Ectodermal cell (in vitro differentiated cells): Measurements from ENCODE around the gene AFAP1L2.
A peak's percentile ranks its signal among the peaks of the same experiment; 100 is the strongest.
"Not testable (repeated sequence)": the region's sequence is repeated elsewhere in the genome, so short reads cannot be mapped to it uniquely, and the experiment has no call there.

Source experiments
- H3K27ac ChIP-seq: 2 replicates; pipeline ENCODE4 v1.7.0; 2013; ENCODE audit warnings: mild to moderate bottlenecking, low read depth, low read length; ENCODE audit not compliant: insufficient read depth, poor library complexity, severe bottlenecking
- H3K27me3 ChIP-seq: 2 replicates; pipeline ENCODE4 v1.7.0; 2013; ENCODE audit warnings: mild to moderate bottlenecking, low read length; ENCODE audit not compliant: insufficient read depth, control insufficient read depth, poor library complexity, severe bottlenecking
- H3K36me3 ChIP-seq: one replicate; pipeline ENCODE4 v1.7.0; 2013; ENCODE audit warnings: low read length; ENCODE audit not compliant: control insufficient read depth, insufficient read depth
- H3K4me1 ChIP-seq: one replicate; pipeline ENCODE4 v1.7.0; 2013; ENCODE audit warnings: low read length; ENCODE audit not compliant: control insufficient read depth, insufficient read depth
- H3K4me3 ChIP-seq: 2 replicates; pipeline ENCODE4 v1.7.0; 2013; ENCODE audit warnings: low read depth, low read length, control low read depth; ENCODE audit not compliant: insufficient read depth
- H3K9me3 ChIP-seq: 2 replicates; pipeline ENCODE4 v1.7.0; 2013; ENCODE audit warnings: mild to moderate bottlenecking, low read length, moderate library complexity; ENCODE audit not compliant: control insufficient read depth
- WGBS, 2 experiments: methylation state at CpG; one replicate each; pipeline ENCODE4 v1.1.7; 2013; ENCODE audit warnings: missing lambda C conversion rate in 2 of 2; 5-methylcytosine and 5-hydroxymethylcytosine counted together

The AFAP1L2 gene

DNA sequence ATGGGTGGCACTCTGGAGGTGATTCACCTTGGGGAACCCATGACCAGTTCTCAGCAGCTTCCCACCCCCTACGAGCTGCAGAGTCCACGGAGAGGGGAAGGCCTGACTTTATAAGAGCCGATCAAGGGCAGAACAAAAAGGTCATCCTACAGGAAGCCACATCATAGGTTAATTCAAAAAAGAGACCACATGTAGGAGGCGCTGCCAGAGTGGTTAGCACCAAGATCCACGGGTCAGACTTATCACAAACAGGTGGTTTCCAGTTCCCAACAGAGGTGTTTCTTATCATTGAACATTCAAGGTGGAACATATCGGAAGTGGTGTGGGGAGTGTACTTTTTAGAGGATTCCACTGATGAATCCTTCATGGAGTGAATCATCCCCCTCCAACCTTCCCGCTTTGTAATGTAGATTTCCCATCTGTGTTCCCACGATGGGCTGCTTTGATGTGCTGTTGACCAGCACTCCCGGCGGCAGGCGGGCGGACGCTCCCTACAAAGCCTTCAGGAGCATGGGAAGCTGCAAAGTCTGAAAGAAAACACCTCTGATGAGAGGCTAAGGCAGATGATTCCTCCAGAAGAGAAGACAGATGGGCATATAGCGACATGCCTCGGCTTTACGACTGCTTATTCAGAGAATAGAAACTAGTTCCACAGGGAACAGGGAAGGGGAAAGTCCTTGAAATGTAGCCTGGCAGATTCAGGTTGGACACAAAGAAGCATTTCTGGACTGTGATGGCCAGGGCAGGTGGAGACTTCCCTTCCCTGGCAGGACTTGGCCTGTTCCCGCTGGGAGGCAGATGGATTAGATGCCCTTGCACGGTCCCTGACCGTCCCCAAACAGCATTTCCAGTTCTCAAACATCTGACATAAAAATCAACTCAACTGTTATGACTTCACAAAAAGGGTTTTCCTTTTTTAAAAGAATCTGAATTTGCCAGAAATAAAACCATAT, 66.5 kb downstream of the AFAP1L2 start:
- no peaks in the 10 kb centered on the region for H3K27me3 ChIP-seq
- H3K4me1 ChIP-seq: peaks cover 20% of the 10 kb centered on the region
- H3K4me3 ChIP-seq: no peak overlapping the region
- no peaks in the 10 kb centered on the region for H3K36me3 ChIP-seq
- H3K9me3 ChIP-seq: no peaks in the 10 kb centered on the region
- 34% methylated on average over 19 of the region's 19 CpGs for WGBS, 2 experiments
- H3K27ac ChIP-seq: peak overlapping the region; percentile 17

DNA sequence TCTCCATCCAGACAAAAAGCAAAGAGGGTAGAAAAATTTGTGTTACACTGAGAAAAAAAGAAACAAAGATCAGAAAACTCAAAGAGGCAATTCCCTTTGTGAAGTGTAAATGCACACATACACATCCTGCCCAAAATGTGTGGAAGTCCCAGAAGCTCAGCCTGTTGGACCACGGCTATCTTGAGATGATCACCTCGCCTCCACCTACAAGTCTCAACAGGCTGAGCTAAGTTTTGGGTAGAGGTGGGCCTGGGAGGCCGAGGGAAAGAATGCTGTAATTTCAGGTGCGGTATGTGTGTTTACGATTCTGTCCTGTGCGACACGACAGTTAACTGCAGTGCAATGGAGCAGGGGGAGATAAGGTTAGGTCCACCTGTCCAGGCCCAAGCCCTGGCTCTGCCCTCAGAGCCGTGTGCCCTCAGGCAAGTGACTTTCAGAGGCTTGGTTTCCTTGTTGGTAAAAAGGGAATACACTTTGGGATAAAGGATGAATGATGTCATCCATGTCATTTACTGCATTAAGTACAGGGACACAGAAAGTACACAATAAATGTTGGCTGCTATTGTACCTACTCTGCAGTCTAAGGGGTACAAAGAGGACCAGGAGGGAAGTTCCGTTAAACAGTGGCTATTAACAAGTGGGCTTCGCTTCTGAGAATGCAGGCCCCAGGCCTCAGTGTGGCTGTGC, 67.3 kb downstream of the AFAP1L2 start:
- Histone ChIP-seq H3K4me3 (no peak overlapping the region), H3K27ac (no peak overlapping the region)

DNA sequence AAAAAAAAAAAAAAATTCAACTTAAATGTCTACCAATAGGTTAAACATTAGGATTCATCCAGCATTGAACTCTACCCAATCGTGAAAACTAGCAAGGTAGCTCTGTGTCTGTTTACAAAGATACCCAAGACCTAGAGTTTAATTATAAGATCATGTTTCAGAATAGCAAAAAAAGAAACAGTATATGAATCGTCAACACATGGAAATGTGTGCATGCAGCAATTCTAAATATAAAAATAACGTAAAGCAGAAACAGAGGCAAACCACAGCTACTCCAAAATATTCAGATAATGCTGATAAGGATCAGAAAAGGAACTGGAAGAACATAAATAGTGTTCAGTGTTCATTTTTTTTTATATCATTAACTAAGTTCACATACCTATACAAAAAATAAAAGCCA, 68.7 kb downstream of the AFAP1L2 start:
- Histone ChIP-seq H3K9me3 (no peaks in the 10 kb centered on the region), H3K27me3 (no peaks in the 10 kb centered on the region), H3K36me3 (no peaks in the 10 kb centered on the region), H3K27ac (no peak overlapping the region), H3K4me3 (no peak overlapping the region), H3K4me1 (peaks cover 20% of the 10 kb centered on the region)
- WGBS, 2 experiments: 90 to 97% methylated on average over 2 to 3 of the region's 3 CpGs

More for the DNA sequence above, 67.3 kb downstream of the AFAP1L2 start:
- Histone ChIP-seq H3K4me1 (peaks cover 20% of the 10 kb centered on the region), H3K9me3 (no peaks in the 10 kb centered on the region), H3K36me3 (no peaks in the 10 kb centered on the region), H3K27me3 (no peaks in the 10 kb centered on the region)
- WGBS, 2 experiments: 88 to 90% methylated on average over 10 of the region's 10 CpGs

DNA sequence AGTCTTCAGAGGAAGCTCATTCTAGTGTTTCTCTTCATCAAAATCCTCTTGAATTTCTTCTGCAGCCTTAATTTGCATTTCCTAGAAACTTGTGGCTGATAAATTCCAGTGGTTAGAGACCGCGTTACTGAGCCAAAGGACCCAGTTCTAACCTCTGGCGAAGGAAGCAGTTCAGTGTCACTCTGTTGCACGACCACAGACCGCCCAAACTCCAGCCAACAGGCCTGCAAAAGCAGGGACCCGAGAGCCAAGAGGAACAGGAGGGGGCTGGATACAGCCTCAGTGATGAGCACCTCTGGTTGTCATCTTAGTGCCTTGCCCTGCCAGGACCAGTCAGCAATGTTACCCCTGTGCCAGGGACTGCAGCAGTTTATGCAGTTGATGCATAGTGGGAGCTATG, 70.0 kb downstream of the AFAP1L2 start:
- H3K27me3 ChIP-seq: no peaks in the 10 kb centered on the region
- no peak overlapping the region for H3K4me3 ChIP-seq
- 82% methylated on average over 6 of the region's 6 CpGs for WGBS, 2 experiments
- H3K4me1 ChIP-seq: peaks cover 29% of the 10 kb centered on the region
- no peaks in the 10 kb centered on the region for H3K36me3 ChIP-seq
- H3K9me3 ChIP-seq: no peaks in the 10 kb centered on the region
- no peak overlapping the region for H3K27ac ChIP-seq

DNA sequence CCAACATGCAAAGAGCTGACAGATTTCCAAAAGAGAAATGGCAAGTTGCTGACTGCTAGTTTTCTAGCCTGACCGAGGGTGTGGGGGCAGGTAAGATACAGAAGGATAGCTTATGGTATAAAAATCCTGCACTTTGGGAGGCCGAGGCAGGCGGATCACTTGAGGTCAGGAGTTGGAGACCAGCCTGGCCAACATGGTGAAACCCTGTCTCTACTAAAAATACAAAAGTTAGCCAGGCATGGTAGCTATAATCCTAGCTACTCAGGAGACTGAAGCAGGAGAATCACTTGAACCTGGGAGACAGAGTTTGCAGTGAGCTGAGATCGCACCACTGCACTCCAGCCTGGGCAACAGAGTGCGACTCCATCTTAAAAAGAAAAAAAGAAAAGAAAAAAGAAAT, 70.9 kb downstream of the AFAP1L2 start:
- WGBS, 2 experiments: 94% methylated on average over 5 of the region's 5 CpGs
- not testable (repeated sequence) for H3K4me3 ChIP-seq, H3K36me3 ChIP-seq, H3K27me3 ChIP-seq, H3K9me3 ChIP-seq, H3K27ac ChIP-seq
- peaks cover 32% of the 10 kb centered on the region for H3K4me1 ChIP-seq

DNA sequence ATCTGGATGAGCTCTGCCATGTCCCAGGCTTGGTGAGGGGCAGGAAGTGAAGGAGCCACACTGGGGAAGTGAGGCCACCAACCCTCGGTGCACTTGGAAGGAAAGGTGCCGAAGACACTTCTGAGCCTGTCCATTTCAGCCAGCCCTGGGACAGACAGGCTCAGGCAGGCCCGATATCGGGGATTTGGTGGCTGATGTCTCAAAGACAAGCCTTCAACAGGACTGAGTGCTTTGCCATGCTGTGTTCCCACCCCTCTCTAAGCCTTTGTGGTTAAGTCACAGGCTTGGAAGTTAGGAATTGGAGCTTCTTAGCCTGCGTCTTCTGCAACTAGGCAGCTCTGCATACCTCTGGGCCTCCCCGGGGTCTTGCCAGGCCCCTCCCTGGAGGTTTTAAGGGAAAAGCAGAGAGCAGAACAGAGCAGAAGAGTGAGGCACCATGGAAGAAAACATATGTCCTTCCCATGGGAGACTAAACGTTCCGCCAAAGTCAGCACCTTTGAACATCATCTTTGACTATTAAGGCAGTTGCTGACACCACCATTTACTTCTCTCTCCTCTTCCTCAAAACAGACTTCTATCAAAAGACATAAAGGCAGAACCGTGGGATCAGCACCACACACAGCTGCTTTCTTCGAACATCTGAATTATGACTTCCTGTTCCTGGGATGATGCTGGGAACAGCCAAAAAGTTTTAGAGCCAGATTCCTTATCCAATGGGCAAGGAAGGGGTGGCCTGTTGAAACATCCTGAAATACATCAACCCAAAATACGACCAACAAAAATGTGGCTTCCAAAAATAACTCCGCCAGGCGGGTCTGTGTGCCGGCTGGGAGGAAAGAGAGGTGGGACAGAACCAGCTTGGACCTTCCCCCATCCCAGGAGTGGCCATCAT, 71.8 kb downstream of the AFAP1L2 start:
- H3K36me3 ChIP-seq: no peaks in the 10 kb centered on the region
- no peaks in the 10 kb centered on the region for H3K9me3 ChIP-seq
- no peaks in the 10 kb centered on the region for H3K27me3 ChIP-seq
- 92 to 94% methylated on average over 14 of the region's 14 CpGs for WGBS, 2 experiments
- no peak overlapping the region for H3K4me3 ChIP-seq
- H3K27ac ChIP-seq: no peak overlapping the region
- peaks cover 25% of the 10 kb centered on the region for H3K4me1 ChIP-seq

DNA sequence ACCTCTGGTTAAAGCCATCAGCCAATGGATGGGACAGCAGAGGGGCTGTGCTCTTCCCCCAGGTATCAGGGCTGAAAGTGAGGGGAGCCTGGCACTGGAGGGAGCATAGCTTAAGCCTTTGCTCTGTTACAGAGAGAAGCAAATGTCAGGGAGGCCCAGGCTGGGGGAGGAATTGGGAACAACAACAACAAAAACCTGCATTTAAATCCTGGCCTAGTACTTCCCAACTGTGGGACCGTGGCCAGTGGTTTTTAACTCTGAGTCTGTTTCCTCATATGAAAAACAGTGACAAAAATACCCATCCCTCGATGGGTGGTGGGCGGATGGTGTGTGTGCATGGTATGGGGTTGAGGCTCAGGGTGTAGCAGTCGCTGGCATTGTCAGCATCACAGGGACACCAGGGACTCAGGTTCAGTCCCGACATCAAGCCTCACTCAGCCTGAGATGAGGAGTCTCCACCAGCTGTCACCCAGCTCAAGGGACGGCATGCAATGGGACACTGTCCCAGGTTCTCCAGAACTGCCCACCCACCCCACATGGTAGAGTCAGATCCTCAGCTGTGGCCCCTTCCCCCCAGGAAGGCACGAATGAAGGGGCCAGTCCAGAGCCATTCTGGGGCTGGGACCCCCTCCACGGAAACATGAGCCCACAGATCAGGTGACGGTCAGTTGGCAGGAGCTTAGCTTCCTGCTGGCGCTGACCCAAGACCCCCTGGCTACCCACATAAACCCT, 74.5 kb downstream of the AFAP1L2 start:
- H3K4me1 ChIP-seq: peaks cover 16% of the 10 kb centered on the region
- WGBS, 2 experiments: 79 to 80% methylated on average over 10 of the region's 10 CpGs
- no peaks in the 10 kb centered on the region for H3K36me3 ChIP-seq
- H3K27ac ChIP-seq: no peak overlapping the region
- no peaks in the 10 kb centered on the region for H3K9me3 ChIP-seq
- H3K4me3 ChIP-seq: no peak overlapping the region
- no peaks in the 10 kb centered on the region for H3K27me3 ChIP-seq

DNA sequence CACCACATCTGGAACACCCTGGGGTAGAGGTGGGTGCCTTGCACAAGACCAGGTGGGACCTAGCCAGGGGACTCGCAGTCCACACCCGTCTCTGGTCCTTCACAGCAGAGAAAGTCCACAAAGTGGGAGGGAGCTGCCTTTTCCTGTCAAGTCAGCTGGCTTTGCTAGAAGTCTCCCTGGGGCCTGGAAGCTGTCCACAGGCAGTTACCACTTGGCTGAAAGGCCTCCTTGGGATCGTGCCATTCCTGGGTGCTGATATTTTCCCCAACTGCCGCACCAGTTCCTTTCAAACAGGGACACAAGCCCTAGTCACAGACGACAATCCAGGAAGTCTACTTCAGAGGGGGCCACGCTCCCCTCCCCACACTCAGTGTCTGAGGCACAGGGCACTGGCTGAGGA, 75.4 kb downstream of the AFAP1L2 start:
- peaks cover 12% of the 10 kb centered on the region for H3K4me1 ChIP-seq
- H3K27me3 ChIP-seq: no peaks in the 10 kb centered on the region
- no peak overlapping the region for H3K27ac ChIP-seq
- H3K4me3 ChIP-seq: no peak overlapping the region
- no peaks in the 10 kb centered on the region for H3K36me3 ChIP-seq
- WGBS, 2 experiments: 91 to 92% methylated on average over 6 of the region's 6 CpGs
- no peaks in the 10 kb centered on the region for H3K9me3 ChIP-seq

DNA sequence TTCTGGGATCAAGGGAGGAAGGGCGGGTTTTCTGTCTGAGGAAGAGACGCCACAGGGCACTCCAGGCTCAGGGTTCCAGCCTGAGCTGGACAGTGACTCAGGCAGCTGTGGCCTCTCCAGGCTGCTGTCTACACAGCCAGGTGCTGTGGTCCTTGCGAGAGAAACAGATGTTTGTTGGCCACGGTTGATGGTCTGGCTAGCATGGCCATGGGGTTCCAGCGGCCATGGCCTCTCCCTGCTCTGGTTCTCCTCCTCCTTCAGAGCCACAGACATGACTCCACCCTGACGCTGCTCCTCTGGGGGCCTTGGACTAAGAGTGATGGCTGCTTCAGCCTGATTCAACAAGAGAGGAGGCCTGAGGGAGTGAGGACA, 75.9 kb downstream of the AFAP1L2 start:
- H3K4me1 ChIP-seq: peaks cover 12% of the 10 kb centered on the region
- no peaks in the 10 kb centered on the region for H3K27me3 ChIP-seq
- no peak overlapping the region for H3K27ac ChIP-seq
- WGBS, 2 experiments: 77% methylated on average over 6 of the region's 6 CpGs
- H3K4me3 ChIP-seq: no peak overlapping the region
- no peaks in the 10 kb centered on the region for H3K36me3 ChIP-seq
- no peaks in the 10 kb centered on the region for H3K9me3 ChIP-seq
